ENCODE results near the gene CPXM1. TPM values are rescaled to one million over a fixed set of nuclear protein-coding genes. Genes with fewer than 3 reads are reported as not detected.

CPXM1 gene
- total and polyA plus RNA-seq, 2 experiments from 2014 or later: 57.8 to 66.3 TPM

DNA sequence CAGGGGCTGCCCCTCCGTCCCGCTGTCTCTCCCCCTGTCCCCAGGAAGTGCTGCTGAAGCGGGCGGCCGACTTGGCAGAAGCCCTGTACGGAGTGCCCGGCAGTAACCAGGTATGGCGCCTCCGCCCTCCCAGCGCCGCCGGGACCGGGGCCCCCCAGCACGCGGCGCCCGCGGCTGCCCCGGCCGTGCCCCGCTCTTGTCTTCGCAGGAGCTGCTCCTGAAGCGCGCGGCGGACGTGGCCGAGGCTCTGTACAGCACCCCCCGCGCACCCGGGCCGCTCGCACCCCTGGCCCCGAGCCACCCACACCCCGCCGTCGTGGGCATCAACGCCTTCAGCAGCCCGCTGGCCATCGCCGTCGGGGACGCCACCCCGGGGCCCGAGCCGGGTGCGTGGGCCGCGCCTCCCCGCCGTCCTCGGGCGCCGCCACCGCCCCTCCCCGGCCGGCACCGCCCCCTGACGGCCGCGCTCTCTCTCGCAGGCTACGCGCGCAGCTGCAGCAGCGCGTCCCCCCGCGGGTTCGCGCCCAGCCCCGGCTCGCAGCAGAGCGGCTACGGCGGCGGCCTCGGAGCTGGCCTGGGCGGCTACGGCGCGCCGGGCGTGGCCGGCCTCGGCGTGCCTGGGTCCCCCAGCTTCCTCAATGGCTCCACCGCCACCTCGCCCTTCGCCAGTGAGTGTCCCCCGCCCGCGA is 48.4 kb downstream of the CPXM1 start:
- peaks cover 64% of the 10 kb centered on the region for H3K27me3 ChIP-seq
- 2% methylated on average over 40 of the region's 93 CpGs for WGBS (ENCODE audit: low lambda C conversion rate, missing lambda C conversion rate)

DNA sequence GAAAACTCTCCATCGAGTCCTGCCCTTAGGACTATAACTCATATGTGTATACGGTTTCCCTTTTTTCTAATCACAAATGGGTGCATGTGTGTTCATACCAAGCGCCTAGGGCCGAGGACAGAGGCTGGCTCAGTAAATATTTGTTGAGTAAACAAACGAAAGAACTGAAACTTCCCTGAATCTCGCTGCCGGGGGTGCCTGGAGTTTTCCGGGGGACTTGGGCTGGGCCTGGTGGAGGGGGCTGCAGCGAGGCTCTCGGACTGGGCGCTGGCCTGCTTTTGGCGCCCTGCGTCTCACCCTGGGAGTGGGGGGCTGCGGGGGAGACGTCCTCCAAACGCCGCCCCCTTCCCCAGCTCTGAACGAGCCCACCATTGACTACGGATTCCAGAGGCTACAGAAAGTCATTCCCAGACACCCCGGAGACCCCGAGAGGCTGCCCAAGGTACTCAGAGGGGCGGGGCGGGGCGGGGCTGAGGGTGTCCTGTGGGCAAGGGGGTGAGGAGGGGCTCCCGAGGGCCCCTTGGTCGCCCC is 49.0 kb downstream of the CPXM1 start:
- Histone ChIP-seq H3K27ac (peak overlapping the region; percentile 49), H2AFZ (peak overlapping the region; percentile 63), H4K20me1 (ENCODE audit: insufficient read depth, poor library complexity, severe bottlenecking) (no peaks in the 10 kb centered on the region), H3K4me2 (peak overlapping the region; percentile 96), H3K4me3 (peak overlapping the region; percentile 30), H3K9me3 (ENCODE audit: low read depth) (no peaks in the 10 kb centered on the region), H3K79me2 (no peaks in the 10 kb centered on the region), H3K9me2 (replicated peaks; ENCODE audit: insufficient read depth) (no peaks in the 10 kb centered on the region), H3K27me3 (peaks cover 64% of the 10 kb centered on the region), H3K36me3 (replicated peaks; ENCODE audit: insufficient read depth, low read depth) (no peaks in the 10 kb centered on the region), H3K4me1 (ENCODE audit: insufficient read depth) (peaks cover 25% of the 10 kb centered on the region)
- 4% methylated on average over 13 of the region's 26 CpGs for WGBS (ENCODE audit: low lambda C conversion rate, missing lambda C conversion rate)
- DNase-seq (ENCODE audit: low spot score): no peak
- TF ChIP-seq EZH2 (IDR thresholded peaks at IDR 0.05; ENCODE audit: borderline replicate concordance): no peak
- TF ChIP-seq EZH2phosphoT487 (IDR thresholded peaks at IDR 0.05; ENCODE audit: low read depth, severe bottlenecking, unreplicated experiment): no peak
- TF ChIP-seq, protein P1, sequence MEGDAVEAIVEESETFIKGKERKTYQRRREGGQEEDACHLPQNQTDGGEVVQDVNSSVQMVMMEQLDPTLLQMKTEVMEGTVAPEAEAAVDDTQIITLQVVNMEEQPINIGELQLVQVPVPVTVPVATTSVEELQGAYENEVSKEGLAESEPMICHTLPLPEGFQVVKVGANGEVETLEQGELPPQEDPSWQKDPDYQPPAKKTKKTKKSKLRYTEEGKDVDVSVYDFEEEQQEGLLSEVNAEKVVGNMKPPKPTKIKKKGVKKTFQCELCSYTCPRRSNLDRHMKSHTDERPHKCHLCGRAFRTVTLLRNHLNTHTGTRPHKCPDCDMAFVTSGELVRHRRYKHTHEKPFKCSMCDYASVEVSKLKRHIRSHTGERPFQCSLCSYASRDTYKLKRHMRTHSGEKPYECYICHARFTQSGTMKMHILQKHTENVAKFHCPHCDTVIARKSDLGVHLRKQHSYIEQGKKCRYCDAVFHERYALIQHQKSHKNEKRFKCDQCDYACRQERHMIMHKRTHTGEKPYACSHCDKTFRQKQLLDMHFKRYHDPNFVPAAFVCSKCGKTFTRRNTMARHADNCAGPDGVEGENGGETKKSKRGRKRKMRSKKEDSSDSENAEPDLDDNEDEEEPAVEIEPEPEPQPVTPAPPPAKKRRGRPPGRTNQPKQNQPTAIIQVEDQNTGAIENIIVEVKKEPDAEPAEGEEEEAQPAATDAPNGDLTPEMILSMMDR (IDR thresholded peaks at IDR 0.05; ENCODE audit: poor library complexity): no peak

More for the DNA sequence above, 48.4 kb downstream of the CPXM1 start:
- Histone ChIP-seq H2AFZ (peak overlapping the region; percentile 63), H3K79me2 (no peaks in the 10 kb centered on the region), H3K36me3 (replicated peaks; ENCODE audit: insufficient read depth, low read depth) (no peaks in the 10 kb centered on the region), H3K4me1 (ENCODE audit: insufficient read depth) (peaks cover 25% of the 10 kb centered on the region), H4K20me1 (ENCODE audit: insufficient read depth, poor library complexity, severe bottlenecking) (no peaks in the 10 kb centered on the region), H3K4me2 (peak overlapping the region; percentile 96), H3K27ac (peak overlapping the region; percentile 49), H3K9me2 (replicated peaks; ENCODE audit: insufficient read depth) (no peaks in the 10 kb centered on the region), H3K9me3 (ENCODE audit: low read depth) (no peaks in the 10 kb centered on the region), H3K4me3 (peak overlapping the region; percentile 39)
- peak; percentile 70 for DNase-seq (ENCODE audit: low spot score)
- TF ChIP-seq EZH2phosphoT487 (IDR thresholded peaks at IDR 0.05; ENCODE audit: low read depth, severe bottlenecking, unreplicated experiment): no peak
- no peak for TF ChIP-seq EZH2 (IDR thresholded peaks at IDR 0.05; ENCODE audit: borderline replicate concordance)
- TF ChIP-seq, protein P1 (IDR thresholded peaks at IDR 0.05; ENCODE audit: poor library complexity): no peak

DNA sequence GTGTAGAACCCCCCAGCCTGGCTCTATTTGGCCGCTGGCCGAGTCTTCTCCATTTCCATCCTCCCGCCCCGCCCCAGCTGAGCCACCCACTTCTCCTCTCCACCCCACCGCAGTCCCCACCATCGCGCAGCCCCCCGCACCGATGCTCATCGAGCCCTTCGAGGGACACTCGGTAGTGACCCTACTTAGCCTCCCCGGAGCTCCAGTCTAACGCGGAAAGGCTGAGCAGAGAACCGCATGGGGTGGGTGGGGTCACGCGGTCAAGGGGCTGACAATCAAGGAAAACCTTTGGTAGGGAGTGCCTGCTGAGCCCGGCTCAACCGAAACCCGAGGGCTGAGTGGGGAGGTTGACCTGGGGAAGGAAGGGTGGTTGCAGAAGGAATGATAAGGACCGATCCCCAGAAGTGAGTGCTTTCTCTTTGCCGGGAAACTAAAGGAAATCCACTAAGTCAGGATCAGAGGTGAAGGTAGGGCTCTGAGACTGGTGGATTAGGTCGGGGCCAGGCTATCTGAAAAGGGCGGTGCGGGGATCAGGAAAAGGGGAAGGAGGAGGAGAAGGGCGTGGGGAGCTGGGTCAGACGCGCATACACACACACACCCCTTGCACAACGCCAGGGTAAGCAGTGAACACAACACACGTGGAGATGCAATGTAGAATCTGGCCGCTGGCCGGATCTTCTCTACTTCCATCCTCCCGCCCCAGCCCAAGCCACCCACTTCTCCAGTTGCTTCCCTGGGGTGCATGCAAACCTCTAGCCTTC is 49.8 kb downstream of the CPXM1 start:
- Histone ChIP-seq H3K4me3 (no peak overlapping the region), H3K36me3 (replicated peaks; ENCODE audit: insufficient read depth, low read depth) (no peaks in the 10 kb centered on the region), H3K4me2 (peak overlapping the region; percentile 96), H3K27me3 (peaks cover 64% of the 10 kb centered on the region), H3K9me2 (replicated peaks; ENCODE audit: insufficient read depth) (no peaks in the 10 kb centered on the region), H3K79me2 (no peaks in the 10 kb centered on the region), H3K27ac (no peak overlapping the region), H3K4me1 (ENCODE audit: insufficient read depth) (peaks cover 25% of the 10 kb centered on the region), H2AFZ (no peak overlapping the region), H3K9me3 (ENCODE audit: low read depth) (no peaks in the 10 kb centered on the region), H4K20me1 (ENCODE audit: insufficient read depth, poor library complexity, severe bottlenecking) (no peaks in the 10 kb centered on the region)
- DNase-seq (ENCODE audit: low spot score): peak; percentile 71
- WGBS (ENCODE audit: low lambda C conversion rate, missing lambda C conversion rate): 3% methylated on average over 29 of the region's 34 CpGs
- TF ChIP-seq EZH2phosphoT487 (IDR thresholded peaks at IDR 0.05; ENCODE audit: low read depth, severe bottlenecking, unreplicated experiment) (peak; percentile 47), EZH2 (IDR thresholded peaks at IDR 0.05; ENCODE audit: borderline replicate concordance) (peak; percentile 33)
- TF ChIP-seq, protein P1 (IDR thresholded peaks at IDR 0.05; ENCODE audit: poor library complexity): no peak

Measured in hepatocyte (in vitro differentiated cells).